GM12864 (cell line): ENCODE measurements around the gene GPD2.

Source experiments
- DNase-seq: peaks from one replicate; pipeline ENCODE4 v3.0.0-alpha.2; 2011; ENCODE audit warnings: low read depth
- H3K4me3 ChIP-seq: 2 replicates; pipeline ENCODE4 v1.5.1; 2011; ENCODE audit warnings: mild to moderate bottlenecking, low read depth, low read length, control low read depth
- TF ChIP-seq, protein P1 (sequence below): IDR thresholded peaks from 2 replicates; pipeline ENCODE4 v1.5.1; 2011; ENCODE audit warnings: low read depth, mild to moderate bottlenecking, moderate library complexity, low read length, control low read depth, inconsistent platforms; ENCODE audit errors: missing control alignments

GPD2 gene

DNA sequence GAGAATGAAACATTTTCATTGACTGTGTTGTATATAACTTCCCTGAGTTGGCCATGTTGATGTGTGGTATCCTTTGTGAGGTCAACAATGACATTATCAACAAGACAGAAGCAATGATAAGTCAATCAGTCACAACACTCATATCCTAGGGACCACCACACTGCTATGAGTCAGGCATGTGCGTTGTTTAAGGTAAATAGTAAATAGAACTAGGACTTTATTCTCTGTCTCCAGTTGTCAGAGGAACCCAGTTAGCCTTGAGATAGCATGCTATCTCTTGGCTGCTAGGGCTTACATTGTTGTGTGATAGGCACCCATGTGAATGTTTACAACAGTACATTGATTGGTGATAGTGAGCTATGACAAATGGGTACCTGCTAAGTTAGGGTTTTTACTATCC, 37.3 kb downstream of the GPD2 start:
- H3K4me3 ChIP-seq = no peak overlapping the region
- DNase-seq = no peak
- TF ChIP-seq, protein P1, sequence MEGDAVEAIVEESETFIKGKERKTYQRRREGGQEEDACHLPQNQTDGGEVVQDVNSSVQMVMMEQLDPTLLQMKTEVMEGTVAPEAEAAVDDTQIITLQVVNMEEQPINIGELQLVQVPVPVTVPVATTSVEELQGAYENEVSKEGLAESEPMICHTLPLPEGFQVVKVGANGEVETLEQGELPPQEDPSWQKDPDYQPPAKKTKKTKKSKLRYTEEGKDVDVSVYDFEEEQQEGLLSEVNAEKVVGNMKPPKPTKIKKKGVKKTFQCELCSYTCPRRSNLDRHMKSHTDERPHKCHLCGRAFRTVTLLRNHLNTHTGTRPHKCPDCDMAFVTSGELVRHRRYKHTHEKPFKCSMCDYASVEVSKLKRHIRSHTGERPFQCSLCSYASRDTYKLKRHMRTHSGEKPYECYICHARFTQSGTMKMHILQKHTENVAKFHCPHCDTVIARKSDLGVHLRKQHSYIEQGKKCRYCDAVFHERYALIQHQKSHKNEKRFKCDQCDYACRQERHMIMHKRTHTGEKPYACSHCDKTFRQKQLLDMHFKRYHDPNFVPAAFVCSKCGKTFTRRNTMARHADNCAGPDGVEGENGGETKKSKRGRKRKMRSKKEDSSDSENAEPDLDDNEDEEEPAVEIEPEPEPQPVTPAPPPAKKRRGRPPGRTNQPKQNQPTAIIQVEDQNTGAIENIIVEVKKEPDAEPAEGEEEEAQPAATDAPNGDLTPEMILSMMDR = no peak

DNA sequence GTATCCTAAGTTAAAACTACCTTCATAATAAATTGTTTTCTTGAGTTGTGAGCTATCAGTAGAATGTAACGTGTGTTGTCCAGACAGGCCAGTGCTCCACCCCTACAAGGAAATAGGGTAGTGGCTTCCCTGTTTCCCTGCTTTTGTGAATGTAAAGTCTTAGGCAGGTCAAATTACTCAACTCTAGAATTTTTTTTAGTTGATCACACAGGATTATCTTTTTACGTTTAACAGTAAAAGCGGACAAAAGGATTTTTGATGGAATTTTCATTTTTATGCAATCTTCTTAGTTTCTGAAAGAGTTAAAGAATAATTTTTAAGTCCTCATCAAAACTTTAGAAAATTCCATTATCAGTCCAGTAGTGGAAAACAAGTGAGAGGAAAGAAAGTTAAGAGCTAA, 38.2 kb downstream of the GPD2 start:
- H3K4me3 ChIP-seq = no peak overlapping the region
- no peak for DNase-seq
- TF ChIP-seq, protein P1 = no peak

DNA sequence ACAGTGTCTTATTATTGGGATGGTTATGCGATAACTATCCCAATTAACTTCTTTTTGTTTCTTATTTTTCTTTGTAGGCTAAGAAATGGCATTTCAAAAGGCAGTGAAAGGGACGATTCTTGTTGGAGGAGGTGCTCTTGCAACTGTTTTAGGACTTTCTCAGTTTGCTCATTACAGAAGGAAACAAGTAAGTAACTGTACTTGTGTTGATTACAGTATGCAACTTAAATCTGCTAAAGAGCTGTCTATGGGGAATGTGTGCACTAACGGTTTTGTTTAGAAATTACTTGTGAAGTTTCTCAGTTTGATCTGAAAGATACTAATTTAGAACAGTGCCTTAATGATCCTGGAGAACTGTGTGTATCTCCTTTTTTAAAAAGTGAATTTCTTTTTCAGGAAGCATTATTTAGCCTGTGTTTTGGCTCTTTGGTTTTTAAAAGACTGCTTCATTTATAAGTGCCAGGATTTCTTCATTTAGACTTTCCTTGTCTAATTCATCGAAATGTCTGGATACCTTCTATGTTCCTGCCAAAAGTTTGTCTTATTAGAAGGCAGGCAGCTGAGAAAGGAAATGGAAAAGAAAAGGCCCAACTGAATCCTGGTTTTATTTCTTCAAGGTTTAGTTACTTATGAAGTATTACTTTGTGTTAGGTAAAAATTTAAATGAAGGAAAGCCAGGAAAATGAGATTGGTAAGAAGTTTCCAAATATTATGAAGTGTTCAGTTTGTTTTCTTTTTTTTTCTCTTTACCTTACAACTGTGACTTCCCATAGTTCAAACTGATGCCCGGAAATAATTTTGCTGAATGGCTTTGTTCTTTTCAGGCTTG, 40.1 kb downstream of the GPD2 start:
- DNase-seq = peak; percentile 21
- TF ChIP-seq, protein P1 = no peak
- no peak overlapping the region for H3K4me3 ChIP-seq

DNA sequence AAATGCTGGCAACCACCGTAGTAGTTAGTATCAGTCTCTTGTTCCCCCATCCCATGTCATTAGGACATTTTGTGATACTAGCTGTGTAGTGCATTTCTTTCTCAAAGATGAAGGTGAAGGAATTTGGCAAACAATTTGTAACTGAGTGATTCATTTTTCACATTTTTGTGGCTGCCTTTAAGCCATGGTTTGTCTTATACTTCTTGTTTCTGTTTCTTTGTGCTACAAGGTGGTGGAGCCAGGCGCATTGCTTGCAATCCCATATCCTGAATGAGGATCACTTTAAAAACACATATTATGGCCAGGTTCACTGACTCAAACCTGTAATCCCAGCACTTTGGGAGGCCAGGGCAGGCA, 40.6 kb downstream of the GPD2 start:
- TF ChIP-seq, protein P1 = no peak
- H3K4me3 ChIP-seq = no peak overlapping the region
- DNase-seq = peak; percentile 45

DNA sequence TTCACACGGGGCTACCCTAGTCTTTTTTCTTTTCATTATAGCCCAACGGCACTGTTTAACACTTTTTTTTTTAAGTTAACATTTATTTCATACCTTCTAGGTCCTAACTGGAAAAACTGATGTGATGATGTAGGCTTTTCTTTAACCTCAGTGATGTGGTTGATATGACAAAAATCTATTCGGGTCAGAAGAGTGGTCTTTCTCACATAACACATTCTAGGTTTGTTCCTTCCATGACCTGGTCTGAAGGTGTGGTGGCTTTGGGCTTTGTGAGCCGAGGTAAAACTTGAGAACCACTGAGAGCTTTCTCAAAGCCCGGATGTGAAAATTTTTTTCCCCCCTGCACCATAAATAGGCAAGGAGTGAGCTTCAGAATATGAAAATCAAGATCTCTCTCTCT, 44.2 kb downstream of the GPD2 start:
- TF ChIP-seq, protein P1 = no peak
- DNase-seq = no peak

DNA sequence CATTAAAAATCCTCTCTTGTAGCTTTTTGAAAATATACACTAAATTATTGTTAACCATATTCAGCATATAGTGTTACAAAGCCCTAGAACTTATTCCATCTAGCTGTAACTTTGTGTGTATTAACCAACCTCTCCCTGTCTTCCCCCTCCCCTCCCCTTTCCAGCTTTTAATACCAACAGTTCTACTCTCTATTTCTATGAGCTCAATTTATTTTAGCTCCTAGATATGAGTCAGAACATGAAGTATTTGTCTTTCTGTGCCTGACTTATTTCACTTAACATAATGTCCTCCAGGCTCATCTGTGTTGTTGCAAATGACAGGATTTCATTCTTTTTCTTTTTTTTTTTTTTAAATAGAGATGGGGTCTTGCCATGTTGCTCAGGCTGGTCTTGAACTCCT, 45.1 kb downstream of the GPD2 start:
- TF ChIP-seq, protein P1 = no peak
- no peak for DNase-seq
- H3K4me3 ChIP-seq = no peak overlapping the region

More for the DNA sequence above, 44.2 kb downstream of the GPD2 start:
- no peak overlapping the region for H3K4me3 ChIP-seq

DNA sequence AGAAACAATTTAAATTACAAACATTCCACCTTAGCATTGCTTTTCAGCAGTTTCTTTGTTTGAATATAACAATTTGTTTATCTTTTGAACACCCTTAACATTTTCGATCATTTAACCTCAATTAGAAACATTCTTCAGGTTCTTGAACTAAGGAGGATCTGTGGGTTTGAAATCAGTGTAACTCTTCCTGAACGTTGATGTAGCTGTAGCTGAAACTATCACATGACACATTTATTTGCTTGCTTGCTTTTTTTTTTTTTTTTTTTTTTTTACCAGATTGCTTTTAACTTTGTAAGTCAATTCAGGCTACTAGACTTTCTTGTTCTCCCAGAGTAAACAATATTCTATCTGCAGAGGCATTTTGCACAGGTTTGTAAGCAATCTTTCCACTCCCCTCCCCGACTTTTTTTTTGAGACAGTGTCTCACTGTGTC, 47.6 kb downstream of the GPD2 start:
- no peak for DNase-seq

More for the DNA sequence above, 47.6 kb downstream of the GPD2 start:
- TF ChIP-seq, protein P1 = no peak
- H3K4me3 ChIP-seq = no peak overlapping the region
